ENCODE results near the gene LGR6. TPM values are rescaled to one million over a fixed set of nuclear protein-coding genes. Genes with fewer than 3 reads are reported as not detected.
"Not testable (repeated sequence)": the region's sequence is repeated elsewhere in the genome, so short reads cannot be mapped to it uniquely, and the experiment has no call there.

The LGR6 gene
- total RNA-seq, 1 experiment from 2014 or later = 0.15 TPM

GRCh38 chr1:202311875-202312635 is 118.5 kb downstream of the LGR6 start:
- DNase-seq (ENCODE audit: extremely low read depth, low read depth) = no peak

GRCh38 chr1:202315576-202316168 is 122.1 kb downstream of the LGR6 start:
- peak; percentile 74 for DNase-seq (ENCODE audit: extremely low read depth, low read depth)

- DNase-seq (ENCODE audit: extremely low read depth, low read depth) = no peak
Observed at GRCh38 chr1:202316186-202316585, 122.6 kb downstream of the LGR6 start.

GRCh38 chr1:202317941-202318925 is 124.6 kb downstream of the LGR6 start:
- no peak for DNase-seq (ENCODE audit: extremely low read depth, low read depth)

- no peak for DNase-seq (ENCODE audit: extremely low read depth, low read depth)
Observed at GRCh38 chr1:202319381-202320080, 125.9 kb downstream of the LGR6 start.

- DNase-seq (ENCODE audit: extremely low read depth, low read depth) = no peak
Observed at GRCh38 chr1:202320081-202320405, 126.4 kb downstream of the LGR6 start.

- DNase-seq (ENCODE audit: extremely low read depth, low read depth) = no peak
Observed at GRCh38 chr1:202323731-202324130, 130.1 kb downstream of the LGR6 start.

- no peak for DNase-seq (ENCODE audit: extremely low read depth, low read depth)
Observed at GRCh38 chr1:202324646-202325045, 131.0 kb downstream of the LGR6 start.

GRCh38 chr1:202329891-202330290 is 136.3 kb downstream of the LGR6 start:
- no peak for DNase-seq (ENCODE audit: extremely low read depth, low read depth)

GRCh38 chr1:202333861-202334260 is 140.3 kb downstream of the LGR6 start:
- no peak for DNase-seq (ENCODE audit: extremely low read depth, low read depth)

- peak; percentile 67 for DNase-seq (ENCODE audit: extremely low read depth, low read depth)
Observed at GRCh38 chr1:202343652-202344349, 150.2 kb downstream of the LGR6 start.

GRCh38 chr1:202348005-202348508 is 154.5 kb downstream of the LGR6 start:
- DNase-seq (ENCODE audit: extremely low read depth, low read depth) = no peak

- peak; percentile 100 for DNase-seq (ENCODE audit: extremely low read depth, low read depth)
Observed at GRCh38 chr1:202348509-202349205, 155.1 kb downstream of the LGR6 start, which contains the start of gene PPP1R12B. PPP1R12B (plus strand) TSS chr1:202348699; CDS start chr1:202348852, 153 bp downstream.

- no peak for DNase-seq (ENCODE audit: extremely low read depth, low read depth)
Observed at GRCh38 chr1:202349206-202349928, 155.8 kb downstream of the LGR6 start.

GRCh38 chr1:202351725-202352124 is 158.1 kb downstream of the LGR6 start:
- no peak for DNase-seq (ENCODE audit: extremely low read depth, low read depth)

- DNase-seq (ENCODE audit: extremely low read depth, low read depth) = not testable (repeated sequence)
Observed at GRCh38 chr1:202352583-202353197, 159.1 kb downstream of the LGR6 start.

GRCh38 chr1:202355944-202356553 is 162.4 kb downstream of the LGR6 start:
- DNase-seq (ENCODE audit: extremely low read depth, low read depth) = no peak

GRCh38 chr1:202357506-202357905 is 163.9 kb downstream of the LGR6 start:
- DNase-seq (ENCODE audit: extremely low read depth, low read depth) = no peak

All from NCI-H460 (cell line).